ENCODE measurements around the gene HSPB9.

Gene HSPB9

GRCh38 chr17:42110301-42111264, 12.0 kb upstream of the HSPB9 start:
- no peak for DNase-seq (ENCODE audit: low read depth)
- no peak overlapping the region for H3K4me3 ChIP-seq (ENCODE audit: low read depth, low read length)
- TF ChIP-seq CTCF (IDR thresholded peaks at IDR 0.05; ENCODE audit: control insufficient read depth, extremely low read depth, insufficient read depth), result no peak

GRCh38 chr17:42111265-42111636, 11.4 kb upstream of the HSPB9 start:
- no peak overlapping the region for H3K4me3 ChIP-seq (ENCODE audit: low read depth, low read length)
- no peak for DNase-seq (ENCODE audit: low read depth)
- TF ChIP-seq CTCF (IDR thresholded peaks at IDR 0.05; ENCODE audit: control insufficient read depth, extremely low read depth, insufficient read depth), result no peak

GRCh38 chr17:42111871-42112551, 10.6 kb upstream of the HSPB9 start:
- DNase-seq (ENCODE audit: low read depth), result no peak
- H3K4me3 ChIP-seq (ENCODE audit: low read depth, low read length), result no peak overlapping the region
- TF ChIP-seq CTCF (IDR thresholded peaks at IDR 0.05; ENCODE audit: control insufficient read depth, extremely low read depth, insufficient read depth), result no peak

GRCh38 chr17:42112552-42113176, 9.9 kb upstream of the HSPB9 start, which contains the start of gene DHX58:
TSS of gene DHX58 (minus strand) at chr17:42112714. CDS start at chr17:42111892, 822 bp downstream.
- no peak within 1 kb of the TSS for H3K4me3 ChIP-seq (ENCODE audit: low read depth, low read length)
- no peak for TF ChIP-seq CTCF (IDR thresholded peaks at IDR 0.05; ENCODE audit: control insufficient read depth, extremely low read depth, insufficient read depth)
- no peak for DNase-seq (ENCODE audit: low read depth)

- no peak for TF ChIP-seq CTCF (IDR thresholded peaks at IDR 0.05; ENCODE audit: control insufficient read depth, extremely low read depth, insufficient read depth)
- no peak for DNase-seq (ENCODE audit: low read depth)
- no peak overlapping the region for H3K4me3 ChIP-seq (ENCODE audit: low read depth, low read length)
These were observed 9.1 kb upstream of the HSPB9 start for GRCh38 chr17:42113293-42114069.

- no peak for TF ChIP-seq CTCF (IDR thresholded peaks at IDR 0.05; ENCODE audit: control insufficient read depth, extremely low read depth, insufficient read depth)
- no peak for DNase-seq (ENCODE audit: low read depth)
- no peak overlapping the region for H3K4me3 ChIP-seq (ENCODE audit: low read depth, low read length)
These were observed 8.5 kb upstream of the HSPB9 start for GRCh38 chr17:42114118-42114517.

Measured in LNCaP clone FGC (cell line).